WTC11 (cell line): ENCODE results near the gene MEGF6. TPM values are rescaled to one million over a fixed set of nuclear protein-coding genes. Genes with fewer than 3 reads are reported as not detected.

Source experiments
- ARID4B ChIP-seq: sonication (generic); formaldehyde crosslinking; IDR thresholded peaks from 2 replicates; pipeline ENCODE4 v1.8.0; 2023; ENCODE audit warnings: missing genetic modification reagents, mild to moderate bottlenecking, borderline replicate concordance
- ATF3 ChIP-seq: sonication (generic); formaldehyde crosslinking; conservative IDR thresholded peaks from 2 replicates; pipeline ENCODE4 v1.8.1; 2022; ENCODE audit warnings: mild to moderate bottlenecking, missing genetic modification reagents
- CREM ChIP-seq: sonication (generic); formaldehyde crosslinking; IDR thresholded peaks from 2 replicates; pipeline ENCODE4 v1.8.1; 2022; ENCODE audit warnings: mild to moderate bottlenecking, missing genetic modification reagents, moderate library complexity
- E2F1 ChIP-seq: sonication (generic); formaldehyde crosslinking; IDR thresholded peaks from 2 replicates; pipeline ENCODE4 v1.8.0; 2022; ENCODE audit warnings: mild to moderate bottlenecking, missing genetic modification reagents
- ESRRA ChIP-seq: sonication (generic); formaldehyde crosslinking; IDR thresholded peaks from 2 replicates; pipeline ENCODE4 v1.8.1; 2022; ENCODE audit warnings: mild to moderate bottlenecking, missing genetic modification reagents, borderline replicate concordance
- ETV6 ChIP-seq: sonication (generic); formaldehyde crosslinking; IDR thresholded peaks from 2 replicates; pipeline ENCODE4 v1.8.1; 2022; ENCODE audit warnings: mild to moderate bottlenecking, missing genetic modification reagents
- FOXP4 ChIP-seq: sonication (generic); formaldehyde crosslinking; IDR thresholded peaks from 2 replicates; pipeline ENCODE4 v1.8.0; 2022; ENCODE audit warnings: mild to moderate bottlenecking, missing genetic modification reagents
- GRHL2 ChIP-seq: fragments of 250-450 bp; sonication (Bioruptor Pico); IDR thresholded peaks from 2 replicates; pipeline ENCODE4 v1.8.0; 2022; ENCODE audit warnings: mild to moderate bottlenecking, moderate library complexity; ENCODE audit not compliant: insufficient replicate concordance, severe bottlenecking
- MLX ChIP-seq: sonication (generic); formaldehyde crosslinking; IDR thresholded peaks from 2 replicates; pipeline ENCODE4 v1.8.1; 2023; ENCODE audit warnings: mild to moderate bottlenecking, missing genetic modification reagents, moderate library complexity
- NR3C1 ChIP-seq: sonication (generic); formaldehyde crosslinking; conservative IDR thresholded peaks from 2 replicates; pipeline ENCODE4 v1.8.1; 2023; ENCODE audit warnings: low read depth, mild to moderate bottlenecking, missing genetic modification reagents
- ZBTB43 ChIP-seq: sonication (generic); formaldehyde crosslinking; IDR thresholded peaks from 2 replicates; pipeline ENCODE4 v1.8.1; 2023; ENCODE audit warnings: mild to moderate bottlenecking, missing genetic modification reagents
- ZNF281 ChIP-seq: sonication (generic); formaldehyde crosslinking; IDR thresholded peaks from 2 replicates; pipeline ENCODE4 v1.8.0; 2023; ENCODE audit warnings: mild to moderate bottlenecking, missing genetic modification reagents
- ZNF423 ChIP-seq: fragments of 250-450 bp; sonication (Bioruptor Pico); IDR thresholded peaks from 2 replicates; pipeline ENCODE4 v2.1.2; 2022; ENCODE audit warnings: mild to moderate bottlenecking, moderate library complexity
- ZNF425 ChIP-seq: fragments of 250-450 bp; sonication (Bioruptor Pico); conservative IDR thresholded peaks from 2 replicates; pipeline ENCODE4 v1.9.0; 2021; ENCODE audit warnings: mild to moderate bottlenecking
- ZNF532 ChIP-seq: fragments of 250-450 bp; sonication (Bioruptor Pico); IDR thresholded peaks from 2 replicates; pipeline ENCODE4 v1.9.0; 2021; ENCODE audit warnings: mild to moderate bottlenecking, borderline replicate concordance
- ZNF671 ChIP-seq: fragments of 250-450 bp; sonication (Bioruptor Pico); IDR thresholded peaks from 2 replicates; pipeline ENCODE4 v1.8.0; 2021; ENCODE audit warnings: mild to moderate bottlenecking
- total RNA-seq: library from RNA; stranded (reverse); gene quantifications from 3 replicates; pipeline ENCODE4 v1.2.3, GENCODE V29; 2021

Gene MEGF6
- total RNA-seq, 1 experiment from 2014 or later, result 24.9 TPM

- TF ChIP-seq ZBTB43 (CRISPR knock-in tag) (peak; percentile 41; the same call in 1 of the 2 replicates), ARID4B (CRISPR knock-in tag) (no peak), ZNF281 (CRISPR knock-in tag) (no peak), ZNF423 (CRISPR knock-in tag) (no peak), ZNF671 (CRISPR knock-in tag) (no peak), NR3C1 (CRISPR knock-in tag) (no peak), ESRRA (no peak; the same call in 1 of the 2 replicates), E2F1 (CRISPR knock-in tag) (no peak), ZNF532 (peak; percentile 28; the same call in 1 of the 2 replicates), MLX (no peak), ZNF425 (CRISPR knock-in tag) (no peak), FOXP4 (CRISPR knock-in tag) (no peak; the same call in 1 of the 2 replicates), CREM (CRISPR knock-in tag) (no peak), ATF3 (CRISPR knock-in tag) (no peak), ETV6 (CRISPR knock-in tag) (no peak), GRHL2 (CRISPR knock-in tag) (no peak)
Measured at GRCh38 chr1:3453891-3454810, 157.2 kb downstream of the MEGF6 start, which contains the start of gene ARHGEF16 (continued).
